Thoracic aorta endothelial cell (primary cell): ENCODE data around the gene AFAP1L1. TPM values are rescaled to one million over a fixed set of nuclear protein-coding genes. Genes with fewer than 3 reads are reported as not detected.

Source experiments
- total RNA-seq: library from RNA; depleted of rRNA; stranded (reverse); fragments of >200 nt; gene quantifications from 2 replicates; pipeline ENCODE4 v1.2.3, GENCODE V29; 2012

AFAP1L1 gene
- total RNA-seq: 102 and 142 TPM in 2 replicates

DNA sequence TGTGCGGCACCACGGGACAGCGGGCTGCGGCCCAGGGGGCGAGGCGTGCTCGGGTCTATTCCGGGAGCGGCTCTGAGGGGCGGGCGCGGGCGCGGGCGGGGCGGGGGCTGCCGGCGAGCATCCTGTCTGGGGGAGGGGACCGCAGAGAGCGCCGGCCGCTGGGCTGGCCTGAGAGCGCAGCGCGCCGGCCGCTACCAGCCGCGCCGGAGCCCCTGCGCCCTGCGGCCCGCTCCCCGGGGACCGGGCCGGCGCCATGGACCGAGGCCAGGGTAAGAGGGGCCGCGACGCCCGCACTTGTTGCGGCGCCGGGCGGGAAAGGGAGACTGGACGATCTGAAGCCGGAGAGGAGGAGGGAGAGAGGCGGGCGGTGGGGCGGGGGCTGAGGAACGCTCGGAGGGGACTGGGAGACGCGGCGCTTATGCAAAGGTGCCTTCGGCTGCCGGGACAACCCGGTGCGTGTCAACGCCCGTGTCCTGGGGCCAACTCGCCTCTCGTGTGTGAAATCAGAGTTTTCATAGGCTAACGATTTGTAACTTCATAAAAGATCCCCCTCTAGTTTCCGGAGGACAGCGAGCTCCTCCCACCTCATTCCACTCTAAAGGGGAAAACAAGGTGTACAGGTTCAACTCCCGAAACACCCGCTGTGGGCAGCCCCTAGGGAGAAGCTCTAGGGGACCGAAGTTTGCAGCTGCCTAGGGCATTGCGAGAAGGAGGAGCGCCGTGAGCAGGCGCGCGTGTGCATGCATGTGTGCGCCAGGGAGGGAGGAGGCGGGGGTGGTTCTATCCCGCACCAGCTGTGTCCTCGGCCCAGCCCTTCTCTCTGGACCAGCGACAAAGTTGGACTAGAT, at the start of gene AFAP1L1:
Gene AFAP1L1, plus strand, starts transcription at position 144 of the 848 bp plus-strand sequence. Its CDS starts 110 bp downstream, at position 254.

GRCh38 chr5:149345147-149345891, 73.7 kb downstream of the AFAP1L1 start, which contains the start of gene GRPEL2:
Gene GRPEL2, plus strand, starts transcription at chr5:149345499. Its CDS starts 41 bp downstream, at chr5:149345540.

GRCh38 chr5:149357370-149358293, 86.0 kb downstream of the AFAP1L1 start, which contains the start of gene PCYOX1L:
Gene PCYOX1L, plus strand, starts transcription at chr5:149358046. Its CDS starts 23 bp downstream, at chr5:149358069.

DNA sequence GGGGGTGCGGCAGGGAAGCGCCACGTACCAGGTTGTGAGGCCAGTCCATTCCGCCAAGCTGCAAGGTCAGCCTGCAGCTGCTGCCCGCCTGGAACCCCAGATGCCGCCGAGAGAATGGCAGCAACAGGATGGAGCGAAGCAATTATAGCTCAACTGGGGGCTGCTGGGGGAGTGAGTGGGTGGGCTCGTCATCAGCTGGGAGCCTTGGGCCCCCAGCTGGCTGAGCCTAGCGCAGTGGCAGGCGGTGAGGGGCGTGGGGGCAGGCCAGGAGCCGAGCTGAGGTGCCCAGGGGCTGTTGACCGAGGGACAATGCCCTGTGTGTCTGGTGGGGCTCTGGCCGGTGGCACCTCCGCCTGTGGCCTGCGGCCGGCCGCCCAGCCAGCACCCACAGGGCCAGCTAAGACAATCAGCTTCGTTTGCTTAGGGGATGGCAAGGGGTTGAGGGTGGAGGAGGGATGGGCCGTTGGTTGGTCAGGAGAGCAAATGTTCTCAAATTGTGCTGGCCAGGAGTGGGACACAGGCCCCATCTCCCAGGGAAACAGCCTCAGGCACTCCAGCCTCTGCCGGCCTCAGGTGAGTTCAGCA, 107.6 kb downstream of the AFAP1L1 start, which contains the start of gene IL17B:
Gene IL17B, minus strand, starts transcription at position 116 of the 585 bp plus-strand sequence. Its CDS starts 67 bp downstream, at position 49.

Other genes with a start within 250 kb of the AFAP1L1 start
- 8.8 and 9.0 TPM in 2 replicates for gene SH3TC2, start 208.8 kb upstream of the AFAP1L1 start, total RNA-seq
- 44.0 and 47.9 TPM in 2 replicates for gene ABLIM3, start 130.4 kb upstream of the AFAP1L1 start, total RNA-seq
- gene GRPEL2, start 73.6 kb downstream of the AFAP1L1 start, total RNA-seq: 66.9 and 88.0 TPM in 2 replicates
- 12.1 and 14.3 TPM in 2 replicates for gene PCYOX1L, start 86.2 kb downstream of the AFAP1L1 start, total RNA-seq
- not detected in 2 replicates for gene IL17B, start 107.4 kb downstream of the AFAP1L1 start, total RNA-seq